NCI-H2227 treated with DMSO at 0.1 percent for 48 hours (cell line): ENCODE measurements around the gene SDR42E1.
"Not testable (repeated sequence)": the region's sequence is repeated elsewhere in the genome, so short reads cannot be mapped to it uniquely, and the experiment has no call there.

Experiments used
- DNase-seq: peaks from one replicate; lab custom pipeline; 2025; lab: John Stamatoyannopoulos, UW

SDR42E1 gene

DNA sequence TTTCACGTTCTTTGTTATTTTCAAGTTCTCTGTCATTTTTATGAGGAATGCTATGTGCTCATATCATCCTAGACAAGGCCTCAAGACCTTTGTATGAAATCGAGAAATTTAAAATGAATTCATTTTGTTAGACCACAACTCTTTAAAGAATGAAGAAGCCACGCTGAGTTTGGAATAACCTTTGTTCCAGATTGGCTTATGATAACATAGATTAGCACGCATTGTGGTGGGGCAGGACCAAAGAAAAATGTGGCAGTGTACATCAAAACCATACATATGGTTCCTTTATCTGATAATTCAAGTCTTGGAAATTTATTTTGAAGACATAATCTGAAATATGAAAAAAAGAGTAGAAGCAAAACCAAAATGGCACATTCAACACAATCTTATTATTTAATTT is 26.0 kb upstream of the SDR42E1 start:
- no peak for DNase-seq

DNA sequence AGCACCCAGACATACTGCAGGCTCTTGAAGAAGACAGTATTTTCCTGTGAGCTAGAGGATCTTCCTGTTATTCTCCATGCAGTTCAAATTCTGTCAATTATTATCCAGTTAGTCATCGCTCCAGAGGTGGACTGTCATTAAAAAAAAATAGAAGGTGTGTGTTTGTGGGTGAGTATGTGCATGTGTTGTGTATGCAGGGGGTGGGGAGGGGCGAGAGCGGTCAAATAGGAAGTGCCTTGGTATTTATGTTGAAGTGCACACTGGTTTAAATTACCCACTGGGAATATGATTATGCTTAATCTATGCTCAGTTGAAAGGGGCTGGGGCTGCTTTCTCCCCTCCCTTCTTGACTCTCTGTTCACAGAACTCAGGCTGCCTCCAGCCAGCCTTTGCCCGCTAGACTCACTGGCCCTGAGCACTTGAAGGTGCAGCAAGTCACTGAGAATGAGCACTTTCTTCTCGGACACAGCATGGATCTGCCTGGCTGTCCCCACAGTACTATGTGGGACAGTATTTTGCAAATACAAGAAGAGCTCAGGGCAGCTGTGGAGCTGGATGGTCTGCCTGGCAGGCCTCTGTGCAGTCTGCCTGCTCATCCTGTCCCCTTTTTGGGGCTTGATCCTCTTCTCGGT is 23.8 kb upstream of the SDR42E1 start, which contains the start of gene HSD17B2:
Gene HSD17B2, plus strand, starts transcription at position 273 of the 632 bp plus-strand sequence. Its CDS starts 172 bp downstream, at position 445.
- peak; percentile 29 for DNase-seq

DNA sequence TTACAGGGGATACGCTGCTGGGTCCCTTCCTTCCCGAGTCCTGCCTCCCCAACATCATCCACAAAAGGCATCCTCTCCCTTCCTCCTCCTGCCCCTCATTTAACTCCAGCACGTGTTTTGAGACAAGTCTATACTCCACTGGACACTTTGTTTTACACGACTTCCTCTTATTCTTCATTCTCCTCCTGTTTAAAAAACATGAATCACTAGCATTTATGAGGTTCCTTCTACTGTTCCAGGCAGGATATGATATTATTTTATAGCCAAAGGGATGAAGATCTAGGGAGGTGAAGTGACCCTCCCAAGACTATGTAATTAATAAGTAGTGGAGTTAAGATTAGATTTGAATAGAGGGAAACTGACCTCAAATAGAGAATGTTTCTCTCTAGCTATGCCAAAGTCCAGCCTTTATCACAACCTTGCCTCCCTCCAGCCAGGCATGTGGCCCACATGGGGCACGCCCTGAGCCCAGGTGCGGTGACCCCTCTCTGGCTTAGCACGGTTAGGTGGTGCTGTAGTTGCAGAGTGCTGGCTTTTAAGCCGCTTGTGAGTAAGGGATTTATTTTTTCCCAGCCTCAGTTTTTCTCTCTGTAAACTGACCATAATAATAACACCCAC is 22.5 kb upstream of the SDR42E1 start:
- DNase-seq, result no peak

DNA sequence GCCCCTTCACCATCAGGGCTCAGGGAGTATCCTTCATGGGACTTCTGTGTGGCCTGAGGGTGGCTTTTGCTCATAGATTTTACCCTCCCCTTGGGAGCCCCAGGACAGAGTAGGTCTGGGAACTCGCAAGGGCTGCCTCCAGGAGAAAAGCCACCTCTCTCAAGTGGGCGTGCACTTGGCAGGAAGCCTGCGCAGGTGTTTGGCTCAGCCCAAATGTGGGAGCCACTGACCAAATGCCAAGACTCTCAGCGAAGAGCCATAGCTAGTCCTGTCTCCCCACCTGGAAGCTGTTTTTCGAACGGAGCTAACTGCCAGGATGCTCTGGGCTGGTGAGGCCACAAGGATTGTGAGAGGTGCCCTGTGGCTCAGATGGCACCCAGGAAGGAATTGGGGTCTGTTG is 21.7 kb upstream of the SDR42E1 start:
- DNase-seq, result no peak

DNA sequence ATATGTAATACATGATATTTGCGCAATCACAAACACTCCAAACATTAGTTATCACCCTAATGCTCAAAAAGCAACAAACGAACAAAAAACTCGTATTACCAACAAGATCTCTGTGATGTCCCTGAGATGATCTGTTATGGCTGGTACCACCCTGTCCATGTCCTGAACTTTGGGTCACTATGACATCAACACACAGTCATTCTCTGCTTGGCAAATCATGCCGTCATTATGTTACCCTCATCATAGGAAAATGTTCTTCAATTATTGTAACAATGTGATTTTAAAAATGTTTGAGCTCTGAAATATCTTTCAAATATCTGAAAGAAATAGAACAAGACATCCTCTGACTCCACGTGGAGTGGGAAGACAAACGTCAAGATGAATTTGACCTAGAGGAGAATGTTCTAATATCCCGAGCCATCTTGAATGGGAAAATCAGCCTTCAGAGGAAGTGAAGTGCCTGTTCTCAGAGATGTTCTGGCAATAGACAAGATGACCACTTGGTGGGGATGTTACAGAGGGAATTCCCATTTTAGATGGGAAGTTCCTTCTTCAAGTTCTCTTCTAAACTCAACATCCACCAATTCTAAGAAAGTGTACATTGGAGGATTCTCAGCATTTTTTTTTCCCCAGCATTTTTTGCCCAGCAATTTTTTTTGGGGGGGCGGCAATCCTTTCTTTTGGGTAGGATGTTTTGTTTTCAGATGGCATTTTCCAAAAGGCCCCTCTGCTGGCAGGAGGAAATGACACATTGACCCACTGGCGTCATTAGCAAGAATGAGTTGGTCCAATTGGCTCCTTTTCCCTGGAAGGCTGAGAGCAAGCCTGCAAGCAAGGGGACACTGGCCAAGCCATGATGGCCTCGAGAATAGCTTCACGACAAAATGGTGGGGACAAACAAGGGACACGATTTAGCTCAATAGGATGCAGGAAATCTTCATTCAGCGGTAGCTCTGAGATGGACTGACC is 20.1 kb upstream of the SDR42E1 start:
- no peak for DNase-seq

DNA sequence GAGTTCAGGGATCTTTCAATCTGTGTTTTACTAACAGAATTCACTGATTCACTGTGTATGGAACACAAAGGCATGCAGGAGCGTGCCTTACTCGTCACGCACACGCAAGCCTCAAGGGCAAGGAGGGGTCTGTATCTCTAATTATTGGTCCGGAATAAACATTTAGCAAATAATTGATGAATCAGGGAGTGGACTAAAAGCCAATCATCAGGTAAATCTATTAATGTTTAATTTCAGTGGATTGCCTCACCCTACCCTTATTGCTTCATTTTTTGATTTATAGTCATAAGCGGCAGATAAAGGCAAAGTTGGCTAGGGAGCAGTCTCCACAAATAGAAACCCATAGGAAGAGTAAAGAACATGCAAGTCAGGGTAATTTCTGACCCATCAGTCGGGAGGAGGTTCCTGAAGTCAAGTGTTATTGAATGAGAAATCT is 16.4 kb upstream of the SDR42E1 start:
- DNase-seq, result no peak

DNA sequence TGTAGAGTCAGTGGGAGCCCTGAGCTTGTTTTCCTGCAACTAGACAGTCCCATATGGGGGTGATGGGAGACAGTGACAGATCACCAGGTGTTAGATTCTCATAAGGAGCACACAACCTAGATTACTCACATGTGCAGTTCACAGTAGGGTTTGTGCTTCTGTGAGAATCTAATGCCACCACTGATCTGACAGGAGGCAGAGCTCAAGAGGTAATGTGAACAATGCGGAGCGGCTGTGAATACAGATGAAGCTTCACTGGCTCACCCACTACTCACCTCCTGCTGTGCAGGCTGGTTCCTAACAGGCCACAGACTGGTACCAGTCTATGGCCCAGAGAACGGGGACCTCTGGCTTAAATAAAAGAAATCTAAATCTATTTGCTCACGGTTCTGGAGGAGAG is 13.6 kb upstream of the SDR42E1 start:
- DNase-seq, result no peak

DNA sequence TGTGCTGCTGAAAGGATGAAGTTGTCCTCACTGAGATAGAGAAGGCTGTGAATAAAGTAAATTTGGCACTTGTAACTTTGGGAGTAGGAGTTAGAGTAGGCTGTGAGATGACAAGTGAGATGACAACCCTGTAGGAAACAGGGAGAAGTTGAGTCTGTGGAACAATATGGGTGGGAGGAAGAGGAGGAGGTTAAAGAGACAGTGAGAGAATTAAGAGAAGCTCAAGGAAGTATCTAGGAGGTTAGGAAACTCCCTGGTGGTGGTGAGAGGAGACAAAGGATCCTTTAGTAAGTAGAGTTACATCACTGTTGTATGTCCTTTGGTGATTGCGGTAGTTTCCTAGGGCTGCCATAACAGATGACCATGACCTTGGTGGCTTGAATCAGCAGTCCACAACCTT is 13.0 kb upstream of the SDR42E1 start:
- no peak for DNase-seq

DNA sequence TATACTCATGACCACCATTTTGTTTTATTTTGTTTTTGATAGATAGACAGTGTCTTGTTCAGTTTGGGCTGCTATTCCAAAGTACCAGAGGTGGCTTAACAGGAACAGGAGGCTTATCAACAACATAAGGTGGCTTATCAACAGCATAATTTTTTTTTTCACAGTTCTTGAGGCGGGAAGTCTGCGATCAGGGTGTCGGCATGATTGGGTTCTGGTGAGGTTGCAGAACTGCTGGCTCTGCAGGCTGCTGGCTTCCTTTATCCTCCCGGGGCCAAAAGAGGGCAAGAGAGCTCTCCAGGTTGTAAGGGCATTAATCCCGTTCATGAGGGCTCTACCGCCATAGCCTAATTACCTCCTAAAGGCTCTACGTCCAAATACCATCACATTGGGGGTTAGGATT is 11.9 kb upstream of the SDR42E1 start:
- no peak for DNase-seq

DNA sequence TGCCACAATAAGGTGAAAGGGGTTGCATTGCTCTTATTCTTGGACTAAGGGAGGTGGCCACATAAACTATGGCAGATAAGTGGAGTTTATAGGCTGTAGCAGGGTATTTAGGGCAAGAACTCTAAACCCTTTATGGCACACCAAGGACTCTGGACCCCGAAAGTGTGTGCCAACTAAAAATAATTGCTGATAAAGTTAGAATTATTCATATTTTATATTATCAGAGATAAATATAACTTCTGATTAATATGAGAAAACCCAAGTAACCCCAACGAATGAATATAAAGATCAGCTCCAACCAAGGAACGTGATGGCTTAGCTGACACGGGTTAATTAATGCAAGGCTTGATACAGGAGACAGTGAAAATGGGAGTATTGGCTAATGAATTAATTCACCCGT is 8.8 kb upstream of the SDR42E1 start:
- no peak for DNase-seq

DNA sequence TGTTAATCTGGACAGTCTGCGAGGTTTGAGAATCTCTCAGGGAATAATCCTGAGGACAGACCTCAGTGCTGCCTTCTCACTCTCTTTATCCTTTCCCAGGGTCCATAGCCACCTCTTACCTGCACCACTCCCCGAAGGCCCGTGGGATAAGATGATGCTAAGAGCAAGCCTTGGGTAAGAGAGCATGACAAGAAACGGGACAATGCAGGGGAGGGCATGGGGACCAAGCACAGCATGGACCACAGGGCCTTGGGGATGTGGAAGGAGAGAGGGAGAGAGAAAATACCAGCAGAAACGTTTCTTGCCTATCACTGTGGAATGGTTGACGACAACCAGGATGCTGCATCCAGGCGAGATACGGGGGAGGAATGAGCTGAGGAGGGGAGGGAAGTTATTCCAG is 8.3 kb upstream of the SDR42E1 start:
- no peak for DNase-seq

DNA sequence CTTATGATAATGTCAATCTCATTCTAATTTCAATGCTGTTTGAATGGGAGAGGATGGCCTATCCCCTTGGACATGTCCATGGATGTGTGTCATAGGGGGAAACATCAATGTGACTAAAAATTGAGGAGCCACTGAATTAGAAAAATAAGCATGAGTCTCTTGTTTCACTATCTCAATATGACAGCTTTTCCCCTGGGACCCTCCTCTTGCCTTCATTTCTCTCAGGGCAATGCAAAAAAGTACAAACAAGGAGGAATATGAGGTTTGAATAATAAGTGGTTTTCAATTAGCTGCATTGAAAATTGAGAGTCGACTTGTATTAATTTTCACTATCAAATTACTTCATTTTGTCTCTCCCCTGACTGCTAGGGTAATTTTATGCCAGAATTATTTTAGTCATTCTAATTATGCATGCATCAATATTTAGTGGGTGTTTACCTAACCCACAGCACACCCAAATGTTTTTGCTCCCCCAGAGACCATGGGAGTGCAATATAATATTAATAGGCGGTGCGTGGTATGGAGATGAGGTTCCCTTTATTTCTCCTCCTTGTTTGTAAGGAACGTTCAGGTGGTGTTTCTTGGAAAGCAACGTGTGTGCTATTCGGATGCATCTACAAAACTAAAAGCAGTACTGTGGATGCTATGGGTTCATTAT is 6.8 kb upstream of the SDR42E1 start:
- no peak for DNase-seq

DNA sequence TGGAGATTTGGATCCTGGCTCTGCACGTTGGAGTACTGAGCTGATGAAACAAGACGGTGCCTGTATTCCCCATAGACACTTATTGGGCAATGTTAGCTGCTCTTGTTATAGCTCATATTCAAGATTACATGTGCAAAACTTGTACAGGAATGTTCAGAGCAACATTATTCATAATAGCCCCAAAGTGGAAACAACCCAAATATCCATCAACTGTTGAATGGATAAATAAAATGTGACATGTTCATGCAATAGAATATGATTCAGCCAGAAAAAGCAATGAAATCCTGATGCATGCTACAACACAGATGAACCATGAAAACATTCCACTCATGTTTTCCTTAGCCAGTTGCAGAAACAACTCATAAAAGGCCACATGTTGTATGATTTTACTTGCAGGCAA is 5.7 kb upstream of the SDR42E1 start:
- DNase-seq, result no peak

DNA sequence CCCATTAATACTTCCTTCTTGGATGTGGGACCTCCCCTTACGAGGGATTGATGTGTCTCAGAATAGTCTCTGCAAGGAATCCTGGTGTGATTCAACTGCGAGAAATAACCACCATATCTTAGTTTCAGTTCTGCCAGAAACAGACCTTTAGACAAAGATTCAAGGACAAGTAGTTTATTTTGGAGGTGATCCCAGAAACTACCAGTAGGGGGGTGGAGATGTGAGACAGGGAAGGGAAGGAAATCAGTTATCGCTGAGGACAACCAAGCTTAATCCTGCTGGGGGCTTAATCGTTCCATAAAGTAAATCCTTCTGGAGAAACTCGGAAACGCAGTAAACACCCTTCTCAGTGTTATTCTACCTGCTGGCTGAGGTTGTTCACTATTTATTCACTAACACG is 5.0 kb upstream of the SDR42E1 start:
- DNase-seq, result no peak

DNA sequence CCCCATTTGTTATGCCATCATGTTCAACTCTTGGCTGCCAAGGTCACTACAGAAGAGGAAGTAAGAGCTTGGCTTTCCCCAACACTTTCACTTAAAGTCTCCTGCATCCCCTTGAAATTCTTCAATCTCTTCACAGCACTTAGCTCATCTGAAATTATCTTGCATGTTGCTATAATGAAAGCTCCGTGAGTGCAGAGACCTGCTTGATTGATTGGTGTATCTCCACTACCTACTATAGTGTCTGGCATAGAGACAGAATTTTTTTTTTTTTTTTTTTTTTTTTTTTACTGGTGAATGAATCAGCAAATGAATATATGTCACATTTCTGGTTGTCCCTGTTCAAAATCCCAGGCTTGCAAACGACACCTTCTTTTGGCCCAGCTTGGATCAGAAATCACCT is 1.9 kb upstream of the SDR42E1 start:
- DNase-seq, result no peak

DNA sequence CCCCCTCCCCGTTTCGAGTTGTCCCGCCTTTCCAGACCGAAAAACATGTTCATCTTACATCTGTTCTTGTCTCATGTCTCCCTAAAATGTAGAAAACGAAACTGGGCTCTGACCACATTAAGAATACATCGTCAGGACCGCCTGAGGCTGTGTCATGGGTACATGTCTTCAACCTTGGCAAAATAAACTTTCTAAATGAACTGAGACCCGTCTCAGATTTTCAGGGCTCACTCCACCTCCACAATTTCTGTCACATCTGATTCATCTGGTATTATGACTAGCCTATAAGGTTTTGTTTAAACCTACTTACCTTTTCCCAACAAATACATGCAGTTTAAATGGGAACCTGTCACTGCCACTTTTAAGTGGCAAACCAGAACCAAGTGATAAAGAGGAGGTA is 621 bp downstream of the SDR42E1 start:
- DNase-seq, result no peak

DNA sequence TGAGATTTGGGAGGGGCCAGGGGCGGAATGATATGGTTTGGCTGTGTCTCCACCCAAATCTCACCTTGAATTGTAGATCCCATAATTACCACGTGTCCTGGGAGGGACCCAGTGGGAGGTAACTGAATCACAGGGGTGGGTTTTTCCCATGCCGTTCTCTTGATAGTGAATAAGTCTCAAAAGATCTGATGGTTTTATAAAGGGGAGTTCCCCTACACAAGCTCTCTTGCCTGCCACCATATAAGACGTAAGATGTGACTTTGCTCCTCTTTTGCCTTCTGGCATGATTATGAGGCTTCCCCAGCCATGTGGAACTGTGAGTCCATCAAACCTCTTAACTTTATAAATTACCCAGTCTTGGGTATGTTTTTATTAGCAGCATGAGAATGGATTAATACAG is 1.5 kb downstream of the SDR42E1 start:
- not testable (repeated sequence) for DNase-seq

DNA sequence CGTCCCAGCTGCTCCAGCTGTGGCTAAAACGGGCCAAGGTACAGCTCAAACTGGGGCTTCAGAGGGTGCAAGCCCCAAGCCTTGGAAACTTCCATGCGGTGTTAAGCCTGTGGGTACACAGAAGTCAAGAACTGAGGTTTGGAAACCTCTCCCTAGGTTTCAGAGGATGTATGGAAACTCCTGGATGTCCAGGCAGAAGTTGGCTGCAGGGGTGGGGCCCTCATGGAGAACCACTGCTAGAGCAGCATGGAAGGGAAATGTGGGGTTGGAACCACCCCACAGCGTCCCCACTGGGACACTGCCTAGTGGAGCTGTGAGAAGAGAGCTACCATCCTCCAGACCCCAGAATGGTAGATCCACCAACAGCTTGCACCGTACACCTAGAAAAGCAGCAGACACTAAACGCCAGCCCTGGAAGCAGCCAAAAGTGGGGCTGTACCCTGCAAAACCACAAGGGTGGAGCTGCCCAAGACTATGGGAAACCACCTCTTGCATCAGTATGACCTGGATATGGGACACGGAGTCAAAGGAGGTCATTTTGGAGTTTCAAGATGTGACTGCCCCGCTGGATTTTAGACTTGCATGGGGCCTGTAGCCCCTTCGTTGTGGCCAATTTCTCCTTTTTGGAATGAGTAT is 2.2 kb downstream of the SDR42E1 start:
- no peak for DNase-seq

DNA sequence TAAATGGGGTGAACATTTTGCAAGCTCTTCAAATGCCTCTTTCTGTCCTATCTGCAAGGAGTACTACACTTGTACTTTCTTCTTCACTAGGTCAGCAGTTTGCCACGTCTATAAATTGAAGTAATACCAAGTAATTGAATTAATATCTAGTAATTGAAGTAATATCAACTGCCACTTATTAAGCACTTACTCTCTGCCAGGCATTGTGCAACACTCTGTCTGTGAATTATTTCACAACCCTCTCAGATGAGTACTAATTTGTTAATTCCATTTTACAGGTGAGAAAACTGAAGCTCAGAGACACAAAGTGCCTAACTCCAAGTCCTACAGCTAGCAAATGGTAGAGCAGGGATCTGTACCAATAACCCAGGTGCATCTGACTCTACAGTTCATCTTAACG is 4.1 kb downstream of the SDR42E1 start:
- DNase-seq, result no peak

DNA sequence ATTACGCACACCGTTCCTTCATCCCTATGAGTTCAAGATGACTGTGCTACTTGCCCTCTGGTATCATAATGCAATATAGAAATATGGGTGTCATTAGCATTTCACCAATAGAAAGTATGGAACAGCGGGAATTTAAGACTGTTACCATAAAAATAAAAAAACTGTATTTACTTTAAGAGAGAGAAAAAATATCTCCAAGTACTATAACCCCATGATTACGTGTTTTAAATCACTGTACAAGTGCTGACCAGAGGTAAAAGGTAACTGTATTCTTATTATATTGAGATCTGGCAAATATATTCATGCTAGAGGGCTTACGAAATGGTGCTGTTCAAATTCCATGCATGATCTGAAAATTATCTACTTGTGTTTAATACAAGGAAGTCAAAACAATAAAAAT is 5.2 kb downstream of the SDR42E1 start:
- DNase-seq, result no peak

DNA sequence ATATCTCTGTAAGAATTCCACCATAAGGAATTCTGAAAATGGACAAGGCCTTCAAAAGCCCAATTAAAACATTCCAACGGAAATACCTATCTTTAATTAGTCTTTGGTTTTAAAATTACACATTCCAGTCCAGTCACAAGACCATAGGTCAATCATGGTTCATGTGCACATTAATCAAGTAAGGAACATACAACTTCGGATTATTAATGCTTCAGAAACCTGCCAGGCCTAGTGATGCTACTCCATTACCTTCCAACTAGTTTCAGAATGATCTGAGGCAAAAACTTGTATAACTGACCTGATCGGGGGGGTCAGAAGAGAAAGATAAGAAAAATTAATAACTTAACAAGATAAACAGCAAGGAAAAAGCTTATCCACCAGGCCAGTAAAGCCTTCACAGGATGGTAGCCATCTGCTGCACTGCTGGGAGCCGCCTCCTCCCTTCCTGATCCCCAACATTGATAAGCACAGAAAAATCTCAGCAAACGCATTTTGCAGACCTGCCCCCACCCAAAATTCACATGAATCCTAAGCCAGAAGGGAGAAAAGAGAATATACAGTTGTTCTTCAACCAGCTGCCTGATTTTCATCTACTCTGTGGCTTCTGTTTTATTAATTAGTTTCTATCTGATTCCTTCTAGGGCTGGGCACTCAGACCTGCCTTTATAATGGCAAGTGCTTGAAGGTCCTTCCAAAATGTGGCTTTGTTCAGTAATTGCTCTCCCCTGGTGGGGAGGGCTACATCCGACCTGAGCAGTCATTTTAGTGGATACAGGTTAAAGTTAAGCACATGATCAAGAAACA is 6.0 kb downstream of the SDR42E1 start:
- no peak for DNase-seq
